ENCODE results near the gene OIT3. TPM values are rescaled to one million over a fixed set of nuclear protein-coding genes. Genes with fewer than 3 reads are reported as not detected.

The OIT3 gene
- total and polyA plus RNA-seq, 2 of the 8 experiments (the other 6 are each of a cell fraction or from before 2014, with no cell fraction given), result not detected

GRCh38 chr10:72913287-72913686 lies 19.7 kb downstream of the OIT3 start:
- no peak overlapping the region for H3K9ac ChIP-seq (replicated peaks in 1 of 4; ENCODE audit: extremely low read depth in 1 of 4, low read depth in 3 of 4, low read length in 3 of 4)
- no peak overlapping the region for H2BK120ac ChIP-seq (replicated peaks; ENCODE audit: low read depth, low read length)
- no peak overlapping the region for H3K27ac ChIP-seq (ENCODE audit: low read depth, low read length)
- H4K20me1 ChIP-seq (replicated peaks in 1 of 2; ENCODE audit: control insufficient read depth in 1 of 2, insufficient read depth in 2 of 2, low read length in 2 of 2), result no peaks in the 10 kb centered on the region
- H3K18ac ChIP-seq (ENCODE audit: extremely low read depth, low read length), result no peak overlapping the region
- H3K27me3 ChIP-seq (replicated peaks in 1 of 4; ENCODE audit: control insufficient read depth in 3 of 4, extremely low read depth in 1 of 4, insufficient read depth in 3 of 4, low read length in 3 of 4), result no peaks in the 10 kb centered on the region
- peaks cover 0 to 6% (median 0%) of the 10 kb centered on the region in 4 experiments; a peak in 1 of 7 replicates for H3K4me1 ChIP-seq (replicated peaks in 1 of 4; ENCODE audit: control insufficient read depth in 3 of 4, insufficient read depth in 4 of 4, low read length in 3 of 4)
- no peak overlapping the region for H2AK5ac ChIP-seq (ENCODE audit: low read depth, low read length)
- no peak overlapping the region for H3K4me2 ChIP-seq (ENCODE audit: insufficient read depth in 1 of 2, low read depth in 2 of 2, low read length in 2 of 2)
- H2BK12ac ChIP-seq (ENCODE audit: low read depth, low read length), result no peak overlapping the region
- H3K36me3 ChIP-seq (ENCODE audit: control insufficient read depth in 2 of 4, insufficient read depth in 4 of 4, low read length in 3 of 4), result no peaks in the 10 kb centered on the region
- H3K23me2 ChIP-seq (ENCODE audit: low read depth, low read length), result no peaks in the 10 kb centered on the region
- CTCF ChIA-PET (ENCODE audit: partially characterized antibody), result interaction anchor here (0.5 to 1.3 kb wide), 3 partner anchors 11 to 614 kb away, joined by 3 to 4 read pairs (median 4); no protein-coding TSS in a partner anchor
- 95% methylated on average over 7 of the region's 7 CpGs; no CpG with 5 or more reads in 1 of the 2 experiments for WGBS, 2 experiments (ENCODE audit: extremely low coverage in 1 of 2, insufficient coverage in 1 of 2, insufficient read length in 1 of 2, insufficient replicate concordance in 2 of 2, low coverage in 1 of 2, low lambda C conversion rate in 2 of 2, missing lambda C conversion rate in 1 of 2)
- no peak overlapping the region for H3K4ac ChIP-seq (replicated peaks; ENCODE audit: insufficient read length, low read depth, low read length)
- peak overlapping the region; percentile 48; the same call in 1 of the 2 replicates for H2AFZ ChIP-seq (ENCODE audit: low read length)
- no peaks in the 10 kb centered on the region for H3K79me1 ChIP-seq (ENCODE audit: low read depth, low read length)
- TF ChIP-seq TEAD4 (IDR thresholded peaks at IDR 0.05; ENCODE audit: low read depth, low read length) (no peak), HDAC6 (IDR thresholded peaks at IDR 0.05; ENCODE audit: low read depth, low read length) (no peak), CTCF (IDR thresholded peaks at IDR 0.05; ENCODE audit: control extremely low read depth in 1 of 3, insufficient read depth in 1 of 3, low read depth in 1 of 3, low read length in 3 of 3) (peak in 2 of 3 experiments; percentile 17 to 26; a peak in 2 of 4 replicates), E2F6 (IDR thresholded peaks at IDR 0.05) (peak; percentile 42; the same call in 1 of the 2 replicates), RAD21 (IDR thresholded peaks at IDR 0.05 in 1 of 2, conservative IDR thresholded peaks at IDR 0.05 in 1 of 2; ENCODE audit: low read depth in 2 of 2, low read length in 2 of 2) (peak in 1 of 2 experiments; percentile 32; a peak in 2 of 4 replicates), RBBP5 (IDR thresholded peaks at IDR 0.05; ENCODE audit: borderline replicate concordance, low read depth, low read length) (no peak), CHD2 (IDR thresholded peaks at IDR 0.05; ENCODE audit: low read length) (no peak)
- TF ChIP-seq, protein P1, sequence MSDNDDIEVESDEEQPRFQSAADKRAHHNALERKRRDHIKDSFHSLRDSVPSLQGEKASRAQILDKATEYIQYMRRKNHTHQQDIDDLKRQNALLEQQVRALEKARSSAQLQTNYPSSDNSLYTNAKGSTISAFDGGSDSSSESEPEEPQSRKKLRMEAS (IDR thresholded peaks at IDR 0.05), result peak; percentile 58; the same call in 1 of the 2 replicates
- H3K9me3 ChIP-seq (ENCODE audit: insufficient read depth in 2 of 2, low read depth in 1 of 2, low read length in 1 of 2), result no peaks in the 10 kb centered on the region
- FAIRE-seq (no peak), DNase-seq (ENCODE audit: low read depth in 1 of 2, low spot score in 2 of 2) (no peak)
- H3K56ac ChIP-seq (replicated peaks; ENCODE audit: insufficient read length, low read depth, low read length), result no peak overlapping the region
- H3K4me3 ChIP-seq (ENCODE audit: extremely low read depth in 1 of 4, insufficient read depth in 2 of 4, low read depth in 3 of 4, low read length in 4 of 4), result no peak overlapping the region
- no peak overlapping the region for H4K91ac ChIP-seq (replicated peaks; ENCODE audit: insufficient read length, low read length)
- H2BK20ac ChIP-seq (ENCODE audit: low read length), result no peak overlapping the region
- H3K23ac ChIP-seq (ENCODE audit: insufficient read length), result no peak overlapping the region
- H3K14ac ChIP-seq (ENCODE audit: insufficient read length), result no peak overlapping the region
- no peak overlapping the region for H2BK15ac ChIP-seq (ENCODE audit: low read length)
- H2BK5ac ChIP-seq (ENCODE audit: low read depth, low read length), result no peak overlapping the region
- no peaks in the 10 kb centered on the region for H3K79me2 ChIP-seq (ENCODE audit: control insufficient read depth in 1 of 2, insufficient read depth in 2 of 2, low read length in 2 of 2)
- no peak overlapping the region for H4K8ac ChIP-seq (ENCODE audit: extremely low read depth, insufficient read depth, low read length)
- POLR2A ChIA-PET (ENCODE audit: partially characterized antibody), result interaction anchor here (0.6 to 1.0 kb wide), 3 partner anchors 21 to 222 kb away, joined by 3 to 4 read pairs (median 3); partner anchors contain the start of gene MCU
- H4K5ac ChIP-seq (ENCODE audit: insufficient read length, low read depth, low read length), result no peak overlapping the region

Measured in H1 (cell line).